A673 (cell line): Measurements from ENCODE around the gene BRD4.

ENCODE experiments used
- CTCF ChIP-seq: fragments of 300-800, 200-600 bp; sonication (generic); conservative IDR thresholded peaks from 2 replicates; pipeline ENCODE4 v1.5.1; 2017; ENCODE audit warnings: low read depth, mild to moderate bottlenecking, antibody characterized with exemption, low read length, moderate library complexity, mixed read lengths
- EZH2 ChIP-seq: fragments of 200-600 bp; sonication (generic); IDR thresholded peaks from 2 replicates; pipeline ENCODE4 v1.6.1; 2017; ENCODE audit warnings: borderline replicate concordance, low read depth, mild to moderate bottlenecking, mixed read lengths, antibody characterized with exemption, low read length; ENCODE audit not compliant: poor library complexity, severe bottlenecking

DNA sequence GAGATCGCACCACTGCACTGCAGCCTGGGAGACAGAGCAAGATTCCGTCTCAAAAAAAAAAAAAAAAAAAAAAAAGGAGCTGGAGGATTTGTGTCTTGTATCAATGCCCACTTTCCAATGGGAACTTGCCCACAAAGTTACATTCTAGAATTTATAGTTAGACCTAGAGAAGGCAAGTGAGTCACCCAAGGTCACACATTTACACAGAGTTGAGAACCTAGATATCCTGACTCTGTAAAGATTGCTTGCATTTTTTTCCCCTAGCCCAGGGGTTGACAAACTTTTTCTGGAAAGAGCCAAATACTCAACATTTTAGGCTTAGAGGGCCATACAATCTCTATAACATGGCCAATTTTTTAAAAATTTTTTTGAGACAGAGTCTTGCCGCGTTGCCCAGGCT, 7.7 kb upstream of the BRD4 start:
- TF ChIP-seq CTCF (no peak), EZH2 (no peak)
